ENCODE results near the gene SCN9A.
"Not testable (repeated sequence)": the region's sequence is repeated elsewhere in the genome, so short reads cannot be mapped to it uniquely, and the experiment has no call there.

The SCN9A gene

DNA sequence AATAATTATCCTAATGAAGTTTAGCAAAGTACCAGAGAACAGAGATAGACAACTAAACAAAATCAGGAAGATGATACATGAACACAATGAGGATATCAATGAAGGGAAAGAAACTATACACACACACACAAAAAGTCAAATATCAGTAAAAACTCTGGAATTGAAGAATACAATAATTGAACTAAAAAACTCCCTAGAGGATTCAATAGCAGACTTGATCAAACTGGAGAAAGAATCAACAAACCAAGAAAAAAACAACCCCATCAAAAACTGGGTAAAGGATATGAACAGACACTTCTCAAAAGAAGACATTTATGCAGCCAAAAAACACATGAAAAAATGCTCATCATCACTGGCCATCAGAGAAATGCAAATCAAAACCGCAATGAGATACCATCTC, 166.4 kb downstream of the SCN9A start:
- H3F3A ChIP-seq (ENCODE audit: control insufficient read depth, insufficient read depth); H3K9me3 ChIP-seq (ENCODE audit: control insufficient read depth, insufficient read depth, low read length); H4K20me1 ChIP-seq (ENCODE audit: control insufficient read depth, insufficient read depth, low read depth, low read length); H3K4me1 ChIP-seq (ENCODE audit: control insufficient read depth, low read length); H3K27ac ChIP-seq (ENCODE audit: low read depth, low read length); H3K79me2 ChIP-seq (ENCODE audit: control insufficient read depth, low read length); H3K9me2 ChIP-seq (replicated peaks; ENCODE audit: control insufficient read depth, low read length); H3K4me3 ChIP-seq (ENCODE audit: low read length); H3K4me2 ChIP-seq (ENCODE audit: low read length); H3K27me3 ChIP-seq (ENCODE audit: control insufficient read depth, low read length); H3K36me3 ChIP-seq (ENCODE audit: control insufficient read depth, low read length): not testable (repeated sequence)

DNA sequence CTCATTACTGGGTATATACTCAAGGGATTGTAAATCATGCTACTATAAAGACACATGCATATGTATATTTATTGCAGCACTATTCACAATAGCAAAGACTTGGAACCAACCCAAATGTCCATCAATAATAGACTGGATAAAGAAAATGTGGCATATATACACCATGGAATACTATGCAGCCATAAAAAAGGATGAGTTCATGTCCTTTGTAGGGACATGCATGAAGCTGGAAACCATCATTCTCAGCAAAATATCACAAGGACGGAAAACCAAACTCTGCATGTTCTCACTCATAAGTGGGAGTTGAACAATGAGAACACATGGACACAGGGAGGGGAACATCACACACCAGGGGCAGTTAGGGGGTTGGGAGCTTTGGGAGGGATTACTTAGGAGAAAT, 169.6 kb downstream of the SCN9A start:
- not testable (repeated sequence) for H3K27ac ChIP-seq (ENCODE audit: low read depth, low read length); H3F3A ChIP-seq (ENCODE audit: control insufficient read depth, insufficient read depth); H3K27me3 ChIP-seq (ENCODE audit: control insufficient read depth, low read length); H4K20me1 ChIP-seq (ENCODE audit: control insufficient read depth, insufficient read depth, low read depth, low read length); H3K9me2 ChIP-seq (replicated peaks; ENCODE audit: control insufficient read depth, low read length); H3K79me2 ChIP-seq (ENCODE audit: control insufficient read depth, low read length); H3K4me3 ChIP-seq (ENCODE audit: low read length); H3K4me1 ChIP-seq (ENCODE audit: control insufficient read depth, low read length); H3K9me3 ChIP-seq (ENCODE audit: control insufficient read depth, insufficient read depth, low read length); H3K36me3 ChIP-seq (ENCODE audit: control insufficient read depth, low read length); H3K4me2 ChIP-seq (ENCODE audit: low read length)

DNA sequence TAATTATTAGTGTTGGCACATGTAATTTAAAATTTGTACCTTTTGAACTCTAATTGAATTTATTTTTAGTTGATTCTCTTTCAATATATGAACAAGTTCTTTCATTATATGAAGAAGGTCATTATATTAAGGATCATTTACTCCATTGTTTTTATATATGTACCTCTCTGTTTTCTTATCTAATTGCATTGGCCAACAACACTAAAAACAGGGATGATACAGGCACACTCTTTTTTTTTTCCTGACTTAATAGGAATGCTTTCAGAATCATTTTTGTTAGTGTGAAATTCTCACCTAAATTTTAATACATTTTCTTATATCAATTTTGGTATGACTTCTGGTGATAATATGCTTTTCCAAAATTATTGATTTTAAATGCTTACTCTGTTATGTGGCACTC, 173.0 kb downstream of the SCN9A start:
- no peaks in the 10 kb centered on the region for H3K27me3 ChIP-seq (ENCODE audit: control insufficient read depth, low read length)
- H4K20me1 ChIP-seq (ENCODE audit: control insufficient read depth, insufficient read depth, low read depth, low read length): no peaks in the 10 kb centered on the region
- H3K4me1 ChIP-seq (ENCODE audit: control insufficient read depth, low read length): no peaks in the 10 kb centered on the region
- no peaks in the 10 kb centered on the region for H3K79me2 ChIP-seq (ENCODE audit: control insufficient read depth, low read length)
- no peak overlapping the region for H3K4me2 ChIP-seq (ENCODE audit: low read length)
- H3K4me3 ChIP-seq (ENCODE audit: low read length): no peak overlapping the region
- no peaks in the 10 kb centered on the region for H3F3A ChIP-seq (ENCODE audit: control insufficient read depth, insufficient read depth)
- no peaks in the 10 kb centered on the region for H3K36me3 ChIP-seq (ENCODE audit: control insufficient read depth, low read length)
- H3K27ac ChIP-seq (ENCODE audit: low read depth, low read length): no peak overlapping the region
- H3K9me3 ChIP-seq (ENCODE audit: control insufficient read depth, insufficient read depth, low read length): no peaks in the 10 kb centered on the region
- no peaks in the 10 kb centered on the region for H3K9me2 ChIP-seq (replicated peaks; ENCODE audit: control insufficient read depth, low read length)
- no peak for TF ChIP-seq EZH2phosphoT487 (IDR thresholded peaks at IDR 0.05; ENCODE audit: borderline replicate concordance, low read length)
- TF ChIP-seq, protein P1, sequence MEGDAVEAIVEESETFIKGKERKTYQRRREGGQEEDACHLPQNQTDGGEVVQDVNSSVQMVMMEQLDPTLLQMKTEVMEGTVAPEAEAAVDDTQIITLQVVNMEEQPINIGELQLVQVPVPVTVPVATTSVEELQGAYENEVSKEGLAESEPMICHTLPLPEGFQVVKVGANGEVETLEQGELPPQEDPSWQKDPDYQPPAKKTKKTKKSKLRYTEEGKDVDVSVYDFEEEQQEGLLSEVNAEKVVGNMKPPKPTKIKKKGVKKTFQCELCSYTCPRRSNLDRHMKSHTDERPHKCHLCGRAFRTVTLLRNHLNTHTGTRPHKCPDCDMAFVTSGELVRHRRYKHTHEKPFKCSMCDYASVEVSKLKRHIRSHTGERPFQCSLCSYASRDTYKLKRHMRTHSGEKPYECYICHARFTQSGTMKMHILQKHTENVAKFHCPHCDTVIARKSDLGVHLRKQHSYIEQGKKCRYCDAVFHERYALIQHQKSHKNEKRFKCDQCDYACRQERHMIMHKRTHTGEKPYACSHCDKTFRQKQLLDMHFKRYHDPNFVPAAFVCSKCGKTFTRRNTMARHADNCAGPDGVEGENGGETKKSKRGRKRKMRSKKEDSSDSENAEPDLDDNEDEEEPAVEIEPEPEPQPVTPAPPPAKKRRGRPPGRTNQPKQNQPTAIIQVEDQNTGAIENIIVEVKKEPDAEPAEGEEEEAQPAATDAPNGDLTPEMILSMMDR (IDR thresholded peaks at IDR 0.05; ENCODE audit: low read depth, low read length, poor library complexity, severe bottlenecking): no peak

DNA sequence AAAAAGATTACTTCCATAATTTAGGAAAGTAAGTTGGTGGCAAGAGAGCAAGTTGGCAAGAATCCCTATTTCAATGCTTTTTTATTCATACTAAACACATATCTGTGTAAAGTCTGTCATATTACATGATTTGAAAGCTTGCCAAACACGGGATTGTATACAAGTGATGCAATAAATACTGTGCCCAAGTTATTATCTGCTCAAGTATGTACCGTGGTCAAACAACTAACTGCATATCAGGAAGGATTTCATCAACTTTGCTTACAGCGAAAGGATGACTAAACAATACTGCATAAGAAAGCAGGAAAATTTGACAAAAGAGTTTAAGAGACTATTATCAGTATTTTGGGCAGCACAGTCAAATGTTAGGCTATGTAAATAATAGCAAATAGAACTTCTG, 178.3 kb downstream of the SCN9A start:
- Histone ChIP-seq H3K4me1 (ENCODE audit: control insufficient read depth, low read length) (no peaks in the 10 kb centered on the region), H3K4me3 (ENCODE audit: low read length) (no peak overlapping the region)

More for the DNA sequence above, 178.3 kb downstream of the SCN9A start:
- Histone ChIP-seq H3K36me3 (ENCODE audit: control insufficient read depth, low read length) (no peaks in the 10 kb centered on the region), H3K27ac (ENCODE audit: low read depth, low read length) (no peak overlapping the region), H3K79me2 (ENCODE audit: control insufficient read depth, low read length) (no peaks in the 10 kb centered on the region), H3K9me2 (replicated peaks; ENCODE audit: control insufficient read depth, low read length) (no peaks in the 10 kb centered on the region), H4K20me1 (ENCODE audit: control insufficient read depth, insufficient read depth, low read depth, low read length) (no peaks in the 10 kb centered on the region), H3K4me2 (ENCODE audit: low read length) (no peak overlapping the region), H3K9me3 (ENCODE audit: control insufficient read depth, insufficient read depth, low read length) (no peaks in the 10 kb centered on the region), H3K27me3 (ENCODE audit: control insufficient read depth, low read length) (no peaks in the 10 kb centered on the region), H3F3A (ENCODE audit: control insufficient read depth, insufficient read depth) (no peaks in the 10 kb centered on the region)
- no peak for TF ChIP-seq EZH2phosphoT487 (IDR thresholded peaks at IDR 0.05; ENCODE audit: borderline replicate concordance, low read length)
- TF ChIP-seq, protein P1 (IDR thresholded peaks at IDR 0.05; ENCODE audit: low read depth, low read length, poor library complexity, severe bottlenecking): no peak
